ENCODE measurements around the gene CTCF. TPM values are rescaled to one million over a fixed set of nuclear protein-coding genes. Genes with fewer than 3 reads are reported as not detected.
A peak's percentile ranks its signal among the peaks of the same experiment; 100 is the strongest.
"Not testable (repeated sequence)": the region's sequence is repeated elsewhere in the genome, so short reads cannot be mapped to it uniquely, and the experiment has no call there.

The CTCF gene
- total RNA-seq: 40.7 and 45.0 TPM in 2 replicates

GRCh38 chr16:67562526-67562917 is at the start of gene CTCF:
Gene CTCF, plus strand, starts transcription at chr16:67562526. Its CDS starts 48,307 bp downstream, at chr16:67610833.
- no peaks in the 10 kb centered on the region for H3K36me3 ChIP-seq (ENCODE audit: control insufficient read depth, insufficient read depth, low read length)

GRCh38 chr16:67513892-67514291 is 48.4 kb upstream of the CTCF start:
- not testable (repeated sequence) for H3K27me3 ChIP-seq (ENCODE audit: control insufficient read depth, insufficient read depth, low read length); DNase-seq (ENCODE audit: low read depth); H3K36me3 ChIP-seq (ENCODE audit: control insufficient read depth, insufficient read depth, low read length); H3K4me3 ChIP-seq (ENCODE audit: low read depth, low read length)

More at GRCh38 chr16:67562526-67562917, at the start of gene CTCF:
- TF ChIP-seq CTCF (IDR thresholded peaks at IDR 0.05; ENCODE audit: insufficient read depth, low read length, poor library complexity, severe bottlenecking): no peak
- no peak for DNase-seq (ENCODE audit: low read depth)
- no peaks in the 10 kb centered on the region for H3K27me3 ChIP-seq (ENCODE audit: control insufficient read depth, insufficient read depth, low read length)
- H3K4me3 ChIP-seq (ENCODE audit: low read depth, low read length): peak within 1 kb of the TSS; percentile 98

GRCh38 chr16:67514382-67514828 is 47.9 kb upstream of the CTCF start:
- H3K36me3 ChIP-seq (ENCODE audit: control insufficient read depth, insufficient read depth, low read length): no peaks in the 10 kb centered on the region
- peak; percentile 53 for DNase-seq (ENCODE audit: low read depth)
- H3K27me3 ChIP-seq (ENCODE audit: control insufficient read depth, insufficient read depth, low read length): no peaks in the 10 kb centered on the region
- TF ChIP-seq CTCF (IDR thresholded peaks at IDR 0.05; ENCODE audit: insufficient read depth, low read length, poor library complexity, severe bottlenecking): peak; percentile 54
- H3K4me3 ChIP-seq (ENCODE audit: low read depth, low read length): no peak overlapping the region

- Histone ChIP-seq H3K4me3 (ENCODE audit: low read depth, low read length) (no peak overlapping the region), H3K27me3 (ENCODE audit: control insufficient read depth, insufficient read depth, low read length) (no peaks in the 10 kb centered on the region), H3K36me3 (ENCODE audit: control insufficient read depth, insufficient read depth, low read length) (no peaks in the 10 kb centered on the region)
- DNase-seq (ENCODE audit: low read depth): peak; percentile 79
- TF ChIP-seq CTCF (IDR thresholded peaks at IDR 0.05; ENCODE audit: insufficient read depth, low read length, poor library complexity, severe bottlenecking): no peak
These were observed 45.8 kb upstream of the CTCF start for GRCh38 chr16:67516296-67517154.

GRCh38 chr16:67517155-67517445 is 45.2 kb upstream of the CTCF start:
- Histone ChIP-seq H3K4me3 (ENCODE audit: low read depth, low read length) (no peak overlapping the region), H3K36me3 (ENCODE audit: control insufficient read depth, insufficient read depth, low read length) (no peaks in the 10 kb centered on the region), H3K27me3 (ENCODE audit: control insufficient read depth, insufficient read depth, low read length) (no peaks in the 10 kb centered on the region)
- no peak for DNase-seq (ENCODE audit: low read depth)
- TF ChIP-seq CTCF (IDR thresholded peaks at IDR 0.05; ENCODE audit: insufficient read depth, low read length, poor library complexity, severe bottlenecking): no peak

- DNase-seq (ENCODE audit: low read depth): no peak
- no peak for TF ChIP-seq CTCF (IDR thresholded peaks at IDR 0.05; ENCODE audit: insufficient read depth, low read length, poor library complexity, severe bottlenecking)
- Histone ChIP-seq H3K27me3 (ENCODE audit: control insufficient read depth, insufficient read depth, low read length) (no peaks in the 10 kb centered on the region), H3K36me3 (ENCODE audit: control insufficient read depth, insufficient read depth, low read length) (no peaks in the 10 kb centered on the region), H3K4me3 (ENCODE audit: low read depth, low read length) (no peak overlapping the region)
These were observed 44.5 kb upstream of the CTCF start for GRCh38 chr16:67517661-67518423.

Data from kidney epithelial cell (primary cell).